HG02840 (cell line): ENCODE measurements around the gene SPIN3.
"Not testable (repeated sequence)": the region's sequence is repeated elsewhere in the genome, so short reads cannot be mapped to it uniquely, and the experiment has no call there.

Source experiments
- ATAC-seq: cut with Tn5 transposase; IDR thresholded peaks from one replicate; pipeline ENCODE4 v1.9.1; 2021; ENCODE audit warnings: mild to moderate bottlenecking, moderate library complexity, moderate number of reproducible peaks; ENCODE audit not compliant: unreplicated experiment, low FRiP score

SPIN3 gene

DNA sequence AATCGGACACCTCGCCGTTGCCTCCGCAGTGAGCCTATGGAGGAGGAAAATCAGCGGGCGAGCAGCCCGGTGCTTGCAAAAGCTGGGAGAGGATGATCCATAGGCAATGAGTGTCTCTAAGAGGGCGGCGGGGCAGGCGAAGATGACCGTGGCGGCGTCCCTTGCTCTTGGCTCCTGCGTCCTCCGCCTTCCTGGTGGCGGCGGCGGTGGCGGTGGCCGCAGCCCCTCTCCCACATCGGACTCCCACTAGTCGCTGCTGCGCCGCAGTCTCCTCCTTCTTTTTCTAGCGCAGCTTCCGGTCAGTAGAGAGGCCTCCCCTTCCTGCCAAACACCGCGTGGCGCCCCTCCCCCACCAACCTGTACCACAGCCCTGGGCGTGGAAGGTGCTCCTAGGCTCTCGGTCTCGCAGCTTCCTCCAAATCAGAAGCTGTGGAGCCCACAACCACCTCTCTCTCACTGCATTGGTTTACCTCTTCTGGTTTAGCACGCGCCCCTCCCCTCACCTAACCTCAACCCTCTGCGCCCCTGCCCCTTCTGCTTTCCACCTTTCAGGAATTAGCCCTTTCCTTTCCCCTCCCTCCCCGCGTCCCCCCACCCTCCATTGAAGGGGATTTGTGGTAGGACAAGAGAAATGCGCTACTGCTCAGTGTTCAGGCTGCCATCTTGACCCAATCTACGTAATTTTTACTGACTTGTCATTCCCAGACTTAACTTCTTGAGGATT lies at the start of gene SPIN3:
Gene SPIN3 (minus strand): TSS at position 271 of the 724 bp plus-strand sequence. CDS start 594 bp downstream, outside the sequence.
- ATAC-seq = peak; percentile 93

DNA sequence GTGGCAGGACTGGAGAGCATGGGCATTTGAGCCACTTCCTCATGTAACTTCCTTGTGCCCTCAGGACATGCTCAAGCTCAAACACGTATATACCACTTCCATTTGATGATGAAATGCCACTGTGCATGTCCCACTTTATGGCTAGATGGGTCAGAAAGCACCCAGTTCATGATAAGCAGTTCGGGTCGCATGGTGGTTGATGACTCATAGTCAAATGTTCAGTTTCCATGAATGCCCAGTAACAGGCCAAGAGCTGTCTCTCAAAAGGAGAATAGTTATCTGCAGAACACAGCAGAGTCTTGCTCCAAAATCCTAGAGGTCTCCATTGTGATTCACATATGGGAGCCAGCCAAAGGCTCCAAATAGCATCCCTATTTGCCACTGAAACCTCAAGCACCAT lies 48.9 kb upstream of the SPIN3 start:
- no peak for ATAC-seq

DNA sequence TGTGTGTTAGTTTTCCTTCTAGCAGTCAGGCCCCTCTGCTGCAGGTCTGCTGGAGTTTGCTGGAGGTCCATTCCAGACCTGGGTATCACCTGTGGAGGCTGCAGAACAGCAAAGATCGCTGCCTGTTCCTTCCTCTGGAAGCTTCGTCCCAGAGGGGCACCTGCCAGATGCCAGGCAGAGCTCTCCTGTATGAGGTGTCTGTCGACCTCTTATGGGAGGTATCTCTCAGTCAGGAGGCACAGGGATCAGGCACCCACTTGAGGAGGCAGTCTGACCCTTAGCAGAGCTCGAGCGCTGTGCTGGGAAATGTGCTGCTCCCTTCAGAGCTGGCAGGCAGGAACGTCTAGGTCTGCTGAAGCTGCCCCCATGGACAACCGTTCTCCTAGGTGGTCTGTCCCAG lies 41.9 kb upstream of the SPIN3 start:
- not testable (repeated sequence) for ATAC-seq

DNA sequence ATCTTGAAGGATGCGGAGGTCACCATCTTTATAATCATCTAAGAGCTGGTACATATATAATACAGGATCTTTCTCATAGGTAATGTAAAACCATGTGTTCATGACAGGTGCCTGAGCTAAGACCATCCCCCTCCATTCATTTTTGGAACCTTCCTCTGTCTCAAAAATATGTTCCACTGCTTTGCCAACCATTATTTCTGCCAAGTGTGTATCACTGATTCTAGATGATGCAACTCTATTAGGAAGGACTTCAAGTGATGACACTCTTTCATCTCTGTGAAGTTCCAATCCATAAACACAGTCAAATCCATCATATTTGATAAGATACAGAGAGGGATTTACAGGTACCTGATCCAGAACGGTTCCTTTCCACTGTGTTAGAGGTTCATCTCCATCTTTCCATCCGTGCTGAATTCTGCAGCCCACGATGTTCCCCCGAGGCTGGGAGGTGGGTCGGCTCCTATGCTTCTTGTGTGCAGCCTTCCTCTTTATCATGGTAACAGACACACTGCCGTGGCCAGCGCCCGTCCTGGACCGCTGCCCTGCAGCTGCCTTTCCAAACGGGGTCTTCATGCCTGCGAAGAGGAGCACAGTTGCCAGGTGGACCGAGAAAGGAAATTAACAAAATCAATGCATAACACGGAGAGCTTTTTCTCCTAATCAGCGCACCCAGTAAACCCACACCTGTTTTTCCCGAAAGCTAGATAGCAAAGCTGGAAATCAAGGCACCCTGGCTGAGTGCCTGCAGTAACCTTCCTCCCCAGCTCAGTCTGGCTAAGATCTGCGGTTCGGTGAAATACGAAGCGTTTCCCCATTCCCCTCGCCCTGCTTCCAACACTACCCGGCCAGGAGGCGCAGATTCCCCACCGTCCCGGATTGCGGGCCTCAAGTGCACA lies 718 bp downstream of the SPIN3 start:
- ATAC-seq = no peak

GRCh38 chrX:56987741-56988140 lies 7.6 kb downstream of the SPIN3 start:
- ATAC-seq = no peak

GRCh38 chrX:56986138-56986537 lies 9.2 kb downstream of the SPIN3 start:
- ATAC-seq = no peak

- ATAC-seq = peak; percentile 80
These were observed 17.2 kb downstream of the SPIN3 start for GRCh38 chrX:56978172-56978571.

GRCh38 chrX:56975611-56976010 lies 19.7 kb downstream of the SPIN3 start:
- no peak for ATAC-seq

GRCh38 chrX:56974408-56974807 lies 20.9 kb downstream of the SPIN3 start:
- no peak for ATAC-seq

GRCh38 chrX:56969559-56969958 lies 25.8 kb downstream of the SPIN3 start:
- ATAC-seq = no peak

- no peak for ATAC-seq
These were observed 26.4 kb downstream of the SPIN3 start for GRCh38 chrX:56968980-56969379.

GRCh38 chrX:56963377-56963776 lies 32.0 kb downstream of the SPIN3 start:
- no peak for ATAC-seq

- ATAC-seq = no peak
These were observed 47.6 kb downstream of the SPIN3 start for GRCh38 chrX:56947699-56948098.

- not testable (repeated sequence) for ATAC-seq
These were observed 49.1 kb downstream of the SPIN3 start for GRCh38 chrX:56946201-56946600.

DNA sequence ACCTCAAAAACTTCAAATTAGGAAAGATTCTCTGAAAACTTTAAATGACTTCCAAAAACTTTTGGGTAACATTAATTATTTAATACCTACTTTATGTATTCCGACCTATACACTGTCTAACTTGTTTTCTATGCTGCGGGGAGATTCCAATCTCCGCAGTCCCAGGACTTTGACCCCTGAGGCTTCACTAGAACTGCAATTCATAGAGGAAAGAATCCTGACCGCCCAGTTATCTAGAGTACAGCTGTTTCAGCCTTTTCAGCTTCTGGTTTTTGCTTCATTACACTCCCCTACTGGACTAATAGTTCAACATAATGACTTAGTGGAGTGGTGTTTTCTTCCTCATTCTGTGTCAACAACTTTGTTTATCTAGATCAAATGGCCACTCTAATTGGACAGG lies 50.1 kb downstream of the SPIN3 start:
- ATAC-seq = not testable (repeated sequence)

GRCh38 chrX:56943264-56943663 lies 52.1 kb downstream of the SPIN3 start:
- ATAC-seq = no peak
